ENCODE data around the gene KIR2DL3.
"Not testable (repeated sequence)": the region's sequence is repeated elsewhere in the genome, so short reads cannot be mapped to it uniquely, and the experiment has no call there.

The KIR2DL3 gene

DNA sequence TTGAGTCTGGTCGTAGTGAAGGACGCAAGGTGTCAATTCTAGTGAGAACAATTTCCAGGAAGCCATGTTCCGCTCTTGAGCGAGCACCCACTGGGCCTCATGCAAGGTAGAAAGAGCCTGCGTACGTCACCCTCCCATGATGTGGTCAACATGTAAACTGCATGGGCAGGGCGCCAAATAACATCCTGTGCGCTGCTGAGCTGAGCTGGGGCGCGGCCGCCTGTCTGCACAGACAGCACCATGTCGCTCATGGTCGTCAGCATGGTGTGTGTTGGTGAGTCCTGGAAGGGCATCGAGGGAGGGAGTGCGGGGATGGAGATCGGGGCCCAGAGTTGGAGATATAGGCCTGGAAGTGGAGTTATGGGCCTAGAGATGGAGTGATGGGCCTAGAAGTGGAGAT is at the start of gene KIR2DL3:
TSS of gene KIR2DL3 (plus strand) at position 208 of the 400 bp plus-strand sequence. CDS start at position 241, 33 bp downstream.
- DNase-seq = not testable (repeated sequence)

- no peak for DNase-seq
Measured at GRCh38 chr19:54691582-54692297, 46.6 kb upstream of the KIR2DL3 start.

GRCh38 chr19:54692298-54692615 is 46.1 kb upstream of the KIR2DL3 start:
- no peak for DNase-seq

DNA sequence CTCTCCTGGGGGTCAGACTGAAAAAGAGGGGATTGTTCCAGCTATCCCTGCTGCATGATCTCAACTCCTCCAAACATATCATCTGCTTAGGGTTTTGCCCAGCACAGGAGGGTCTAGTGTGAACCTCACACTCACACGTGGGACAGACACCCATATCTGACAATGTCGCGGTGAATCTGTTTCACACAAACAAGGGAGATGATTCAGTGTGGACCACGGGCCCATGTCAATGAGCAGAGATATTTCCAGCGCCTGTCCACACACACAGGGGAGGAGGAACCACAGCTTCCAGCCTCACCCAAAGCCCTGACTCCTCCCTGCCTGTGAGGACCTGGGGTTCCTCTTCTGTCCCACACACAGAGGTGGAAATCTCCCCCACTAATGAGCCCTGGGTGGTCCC is 43.7 kb upstream of the KIR2DL3 start:
- no peak for DNase-seq

- DNase-seq = no peak
Measured at GRCh38 chr19:54696117-54696548, 42.2 kb upstream of the KIR2DL3 start.

DNA sequence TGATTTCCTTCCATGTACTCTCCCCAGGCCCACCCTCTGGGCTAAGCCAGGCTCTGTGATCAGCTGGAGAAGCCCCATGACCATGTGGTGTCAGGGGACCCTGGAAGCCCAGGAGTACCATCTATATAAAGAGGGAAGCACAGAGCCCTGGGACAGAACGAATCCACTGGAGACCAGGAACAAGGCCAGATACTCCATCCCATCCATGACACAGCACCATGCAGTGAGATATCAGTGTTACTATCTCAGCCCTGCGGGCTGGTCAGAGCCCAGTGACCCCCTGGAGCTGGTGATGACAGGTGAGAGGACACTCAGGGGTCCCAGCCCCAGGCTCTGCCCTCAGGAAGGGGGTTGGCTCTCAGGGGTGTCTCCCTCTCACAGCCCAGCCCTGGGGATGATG is 41.5 kb upstream of the KIR2DL3 start:
- no peak for DNase-seq

DNA sequence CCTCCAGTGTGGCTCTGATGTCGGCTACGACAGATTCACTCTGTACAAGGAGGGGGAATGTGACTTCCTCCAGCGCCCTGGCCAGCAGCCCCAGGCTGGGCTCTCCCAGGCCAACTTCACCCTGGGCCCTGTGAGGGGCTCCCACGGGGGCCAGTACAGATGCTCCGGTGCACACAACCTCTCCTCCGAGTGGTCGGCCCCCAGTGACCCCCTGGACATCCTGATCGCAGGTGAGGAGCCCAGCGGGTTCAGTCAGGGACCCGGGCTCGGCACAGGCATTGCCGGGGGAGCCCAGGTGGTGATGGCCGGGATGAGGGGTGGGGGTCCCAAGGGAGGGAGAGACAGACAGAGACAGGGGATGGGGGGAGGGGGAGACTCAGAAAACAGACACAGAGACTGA is 40.6 kb upstream of the KIR2DL3 start:
- not testable (repeated sequence) for DNase-seq

GRCh38 chr19:54704928-54705327 is 33.4 kb upstream of the KIR2DL3 start:
- DNase-seq = no peak

DNA sequence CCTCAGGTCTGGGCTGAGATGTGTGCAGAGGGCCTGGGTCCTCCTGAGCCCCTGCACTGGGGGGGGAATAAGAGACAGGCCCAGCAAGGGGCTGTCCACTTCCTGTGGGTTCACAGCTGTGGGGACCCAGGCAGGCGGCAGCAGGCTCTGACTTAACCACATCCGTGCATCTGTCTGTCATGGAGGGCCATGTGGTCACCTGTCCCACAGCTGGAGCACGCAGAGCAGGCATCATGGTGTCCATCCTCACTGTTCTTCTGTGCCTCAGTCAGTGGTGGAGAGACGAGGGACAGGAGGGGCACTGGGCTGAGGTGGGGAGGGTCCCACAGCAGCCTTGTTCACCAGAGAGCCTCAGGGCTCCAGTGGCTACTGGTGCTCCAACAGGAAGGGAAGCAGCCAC is 30.4 kb upstream of the KIR2DL3 start:
- no peak for DNase-seq

- DNase-seq = no peak
Measured at GRCh38 chr19:54708781-54709180, 29.5 kb upstream of the KIR2DL3 start.

- DNase-seq = no peak
Measured at GRCh38 chr19:54709212-54709948, 28.9 kb upstream of the KIR2DL3 start.

- not testable (repeated sequence) for DNase-seq
Measured at GRCh38 chr19:54709956-54710355, 28.4 kb upstream of the KIR2DL3 start.

DNA sequence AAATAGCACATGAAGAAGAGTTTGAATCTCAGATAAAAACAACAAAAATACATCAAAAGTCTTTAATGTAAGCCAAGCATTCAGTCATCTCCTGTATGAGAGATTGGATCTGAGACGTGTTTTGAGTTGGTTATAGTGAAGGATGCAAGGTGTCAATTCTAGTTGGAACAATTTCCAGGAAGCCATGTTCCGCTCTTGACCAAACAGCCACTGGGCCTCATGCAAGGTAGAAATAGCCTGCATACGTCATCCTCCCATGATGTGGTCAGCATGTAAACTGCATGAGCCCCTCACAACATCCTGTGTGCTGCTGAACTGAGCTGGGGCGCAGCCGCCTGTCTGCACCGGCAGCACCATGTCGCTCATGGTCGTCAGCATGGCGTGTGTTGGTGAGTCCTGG is 14.2 kb upstream of the KIR2DL3 start, which contains the start of gene KIR3DL3:
TSS of gene KIR3DL3 (plus strand) at position 301 of the 400 bp plus-strand sequence. CDS start at position 356, 55 bp downstream.
- DNase-seq = no peak

DNA sequence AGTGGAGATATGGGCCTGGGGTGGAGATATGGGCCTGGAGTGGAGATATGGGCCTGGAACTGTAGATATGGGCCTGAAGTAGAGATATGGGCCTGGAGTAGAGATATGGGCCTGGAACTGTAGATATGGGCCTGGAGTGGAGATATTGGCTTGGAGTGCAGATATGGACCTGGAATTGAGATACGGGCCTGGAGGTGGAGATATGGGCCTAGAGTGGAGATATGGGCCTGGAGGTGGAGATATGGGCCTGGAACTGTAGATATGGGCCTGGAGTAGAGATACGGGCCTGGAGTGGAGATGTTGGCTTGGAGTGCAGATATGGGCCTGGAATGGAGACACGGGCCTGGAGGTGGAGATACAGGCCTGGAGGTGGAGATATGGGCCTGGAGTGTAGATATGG is 13.7 kb upstream of the KIR2DL3 start:
- DNase-seq = no peak

DNA sequence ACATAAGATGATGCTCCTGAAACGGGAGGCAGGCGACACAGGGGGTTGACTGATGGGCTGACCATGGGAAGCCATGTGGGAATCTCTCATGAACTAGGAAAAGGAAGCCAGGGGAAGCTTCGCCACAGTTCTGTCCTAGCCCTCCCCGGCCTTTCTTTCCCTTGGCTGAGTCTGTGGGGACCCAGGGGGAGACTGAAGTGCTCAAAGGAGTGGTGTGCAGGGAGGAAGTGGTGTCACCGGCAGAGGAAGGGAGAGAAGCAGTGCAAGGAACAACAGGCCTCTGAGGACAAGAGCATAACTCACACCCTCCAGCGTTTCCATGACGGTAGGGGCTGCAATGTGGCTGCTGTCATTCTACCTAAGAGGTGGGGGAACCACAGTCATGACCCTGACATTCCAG is 13.0 kb upstream of the KIR2DL3 start:
- no peak for DNase-seq

DNA sequence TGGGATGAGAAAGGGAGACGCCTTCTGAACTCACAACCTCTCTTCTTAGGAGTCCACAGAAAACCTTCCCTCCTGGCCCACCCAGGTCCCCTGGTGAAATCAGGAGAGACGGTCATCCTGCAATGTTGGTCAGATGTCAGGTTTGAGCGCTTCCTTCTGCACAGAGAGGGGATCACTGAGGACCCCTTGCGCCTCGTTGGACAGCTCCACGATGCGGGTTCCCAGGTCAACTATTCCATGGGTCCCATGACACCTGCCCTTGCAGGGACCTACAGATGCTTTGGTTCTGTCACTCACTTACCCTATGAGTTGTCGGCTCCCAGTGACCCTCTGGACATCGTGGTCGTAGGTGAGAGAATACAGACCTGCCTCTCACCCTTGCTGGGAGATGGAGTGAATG is 10.8 kb upstream of the KIR2DL3 start:
- no peak for DNase-seq

GRCh38 chr19:54728167-54728566 is 10.1 kb upstream of the KIR2DL3 start:
- no peak for DNase-seq

- DNase-seq = no peak
Measured at GRCh38 chr19:54729416-54730188, 8.7 kb upstream of the KIR2DL3 start.

DNA sequence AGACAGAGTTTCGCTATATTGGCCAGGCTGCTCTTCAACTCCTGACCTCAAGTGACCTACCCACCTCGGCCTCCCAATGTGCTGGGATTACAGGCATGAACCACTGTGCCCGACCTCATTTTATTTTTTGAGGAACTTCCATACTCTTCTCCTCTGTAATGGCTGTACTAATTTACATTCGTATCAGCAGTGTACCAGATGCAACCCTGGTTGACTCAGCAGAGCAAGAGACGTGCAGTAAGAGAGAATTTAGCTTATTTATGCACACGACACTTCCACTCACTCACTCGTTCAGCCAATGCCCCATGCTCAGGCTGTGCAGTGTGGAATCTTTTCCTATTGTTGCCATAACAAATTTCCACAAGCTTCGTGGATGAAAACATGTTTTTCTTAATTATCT is 7.1 kb upstream of the KIR2DL3 start:
- no peak for DNase-seq

DNA sequence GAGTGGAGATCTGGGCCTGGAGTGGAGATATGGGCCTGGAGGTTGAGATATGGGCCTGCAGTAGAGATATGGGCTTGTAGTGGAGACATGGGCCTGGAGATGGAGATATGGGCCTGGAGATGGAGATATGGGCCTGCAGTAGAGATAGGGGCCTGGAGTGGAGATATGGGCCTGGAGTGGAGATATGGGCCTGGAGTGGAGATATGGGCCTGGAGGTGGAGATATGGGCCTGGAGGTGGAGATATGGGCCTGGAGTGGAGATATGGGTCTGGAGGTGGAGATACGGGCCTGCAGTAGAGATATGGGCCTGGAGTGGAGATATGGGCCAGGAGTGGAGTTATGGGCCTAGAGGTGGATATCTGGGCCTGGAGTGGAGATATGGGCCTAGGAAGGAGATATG is 402 bp downstream of the KIR2DL3 start:
- DNase-seq = no peak

DNA sequence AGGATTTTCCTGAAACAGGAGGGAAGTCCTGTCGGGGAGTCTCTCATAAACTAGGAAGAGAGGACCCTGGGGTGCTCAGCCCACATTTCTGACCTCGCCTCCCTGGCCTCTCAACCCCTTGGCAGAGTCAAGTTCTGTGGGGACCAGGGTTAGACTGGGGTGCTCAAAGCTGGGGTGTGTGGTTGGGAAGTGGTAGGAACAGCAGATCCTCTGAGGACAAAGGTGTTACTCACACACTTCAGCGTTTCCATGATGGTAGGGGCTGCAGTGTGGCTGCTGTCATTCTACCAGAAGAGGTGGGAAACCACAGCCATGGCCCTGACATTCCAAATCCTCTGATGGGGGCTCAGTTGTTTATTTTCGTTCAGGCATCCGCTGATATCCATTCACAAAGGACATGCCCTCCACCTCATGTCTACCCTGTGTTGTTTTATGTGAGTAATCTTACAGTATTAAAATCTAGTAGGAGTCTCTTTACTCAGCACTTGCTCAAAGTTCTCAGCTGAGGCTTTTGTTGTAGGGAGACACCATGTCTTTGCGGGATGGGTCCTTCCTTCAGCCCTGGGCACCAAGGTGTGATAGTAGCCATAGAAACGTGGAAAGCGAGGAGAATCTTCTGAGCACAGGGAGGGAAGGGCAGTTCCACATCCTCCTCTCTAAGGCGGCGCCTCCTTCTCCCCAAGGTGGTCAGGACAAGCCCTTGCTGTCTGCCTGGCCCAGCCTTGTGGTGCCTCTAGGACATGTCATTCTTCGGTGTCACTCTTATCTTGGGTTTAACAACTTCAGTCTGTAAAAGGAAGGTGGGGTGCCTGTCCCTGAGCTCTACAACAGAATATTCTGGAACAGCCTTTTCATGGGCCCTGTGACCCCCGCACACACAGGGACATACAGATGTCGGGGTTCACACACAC is 1.5 kb downstream of the KIR2DL3 start:
- DNase-seq = no peak

GRCh38 chr19:54741950-54742349 is 3.6 kb downstream of the KIR2DL3 start:
- DNase-seq = not testable (repeated sequence)

GRCh38 chr19:54744080-54744479 is 5.8 kb downstream of the KIR2DL3 start:
- DNase-seq = not testable (repeated sequence)
